MM.1S (cell line): ENCODE measurements around the gene CBFB.
"Not testable (repeated sequence)": the region's sequence is repeated elsewhere in the genome, so short reads cannot be mapped to it uniquely, and the experiment has no call there.

Experiments
- DNase-seq: peaks from one replicate; pipeline ENCODE4 v3.0.0-alpha.2; 2015
- H2AFZ ChIP-seq: fragments of 300-600 bp; sonication (generic); 2 replicates; pipeline ENCODE4 v1.6.0; 2016; ENCODE audit warnings: antibody characterized with exemption, low read length
- H3F3A ChIP-seq: fragments of 300-600 bp; sonication (generic); 2 replicates; pipeline ENCODE4 v1.6.1; 2016; ENCODE audit warnings: mild to moderate bottlenecking, antibody characterized with exemption, low read length, moderate library complexity, mixed read lengths; ENCODE audit not compliant: insufficient read depth
- H3K27ac ChIP-seq: fragments of 300-600 bp; sonication (generic); 2 replicates; pipeline ENCODE4 v1.5.1; 2016; ENCODE audit warnings: mild to moderate bottlenecking, low read length
- H3K27me3 ChIP-seq: fragments of 300-600 bp; sonication (generic); replicated peaks from 2 replicates; pipeline ENCODE4 v1.6.0; 2016; ENCODE audit warnings: low read length; ENCODE audit not compliant: insufficient read depth
- H3K36me3 ChIP-seq: fragments of 300-600 bp; sonication (generic); replicated peaks from 2 replicates; pipeline ENCODE4 v1.6.1; 2016; ENCODE audit warnings: mild to moderate bottlenecking, low read length, mixed read lengths; ENCODE audit not compliant: insufficient read depth
- H3K4me1 ChIP-seq: fragments of 300-600 bp; sonication (generic); 2 replicates; pipeline ENCODE4 v1.6.1; 2016; ENCODE audit warnings: low read length, mixed read lengths
- H3K4me2 ChIP-seq: fragments of 300-600 bp; sonication (generic); 2 replicates; pipeline ENCODE4 v1.6.0; 2016; ENCODE audit warnings: low read depth, low read length
- H3K4me3 ChIP-seq: fragments of 300-600 bp; sonication (generic); 2 replicates; pipeline ENCODE4 v1.5.1; 2016; ENCODE audit warnings: low read length, mixed read lengths
- H3K79me2 ChIP-seq: fragments of 300-600 bp; sonication (generic); 2 replicates; pipeline ENCODE4 v1.6.1; 2016; ENCODE audit warnings: mixed run types, low read length, mixed read lengths
- H3K9ac ChIP-seq: fragments of 300-600 bp; sonication (generic); 2 replicates; pipeline ENCODE4 v1.6.1; 2016; ENCODE audit warnings: low read length, mixed read lengths
- H3K9me2 ChIP-seq: fragments of 300-600 bp; sonication (generic); replicated peaks from 2 replicates; pipeline ENCODE4 v1.6.1; 2016; ENCODE audit warnings: mild to moderate bottlenecking, low read length, mixed read lengths; ENCODE audit not compliant: insufficient read depth
- H3K9me3 ChIP-seq: fragments of 300-600 bp; sonication (generic); replicated peaks from 2 replicates; pipeline ENCODE4 v1.6.1; 2016; ENCODE audit warnings: mild to moderate bottlenecking, low read length, mixed read lengths; ENCODE audit not compliant: insufficient read depth
- H4K20me1 ChIP-seq: fragments of 300-600 bp; sonication (generic); 2 replicates; pipeline ENCODE4 v1.6.1; 2016; ENCODE audit warnings: mild to moderate bottlenecking, low read length, moderate library complexity, mixed read lengths; ENCODE audit not compliant: insufficient read depth
- EZH2 ChIP-seq: fragments of 300-600 bp; sonication (generic); optimal IDR thresholded peaks from 2 replicates; pipeline ENCODE3; 2017; ENCODE audit warnings: low read depth, mild to moderate bottlenecking, antibody characterized with exemption, low read length, mixed read lengths
- EZH2phosphoT487 ChIP-seq: fragments of 300-600 bp; sonication (generic); IDR thresholded peaks from 2 replicates; pipeline ENCODE4 v1.6.1; 2018; ENCODE audit warnings: antibody characterized with exemption, low read length
- TF ChIP-seq, protein P1 (sequence below): fragments of 300-600 bp; sonication (generic); IDR thresholded peaks from 2 replicates; pipeline ENCODE4 v1.5.1; 2016; ENCODE audit warnings: antibody characterized with exemption, low read length, mixed read lengths

Gene CBFB

DNA sequence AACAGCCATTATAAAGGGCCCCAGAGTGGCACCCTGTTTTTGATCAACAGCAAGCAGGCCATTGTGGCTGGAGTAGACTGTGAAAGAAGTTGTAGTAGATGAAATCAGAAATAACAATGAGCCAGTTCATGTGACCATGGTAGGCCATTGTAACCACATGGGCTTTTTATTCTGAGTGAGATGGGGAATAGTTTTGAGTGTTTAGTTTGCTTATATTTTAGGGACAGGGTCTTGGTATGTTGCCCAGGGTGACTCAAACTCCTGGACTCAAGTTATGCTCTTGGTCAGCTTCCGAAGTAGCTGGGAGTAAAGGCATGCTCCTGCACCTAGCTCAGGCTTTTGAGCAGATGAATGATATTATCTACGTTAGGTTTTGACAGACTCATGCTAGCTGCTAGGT is 12.0 kb downstream of the CBFB start:
- H3K36me3 ChIP-seq, result peaks cover 3% of the 10 kb centered on the region; the same call in 1 of the 2 replicates
- no peaks in the 10 kb centered on the region for H3K9me2 ChIP-seq
- no peak overlapping the region for H3K4me2 ChIP-seq
- no peak overlapping the region for H3K9ac ChIP-seq
- TF ChIP-seq, protein P1, sequence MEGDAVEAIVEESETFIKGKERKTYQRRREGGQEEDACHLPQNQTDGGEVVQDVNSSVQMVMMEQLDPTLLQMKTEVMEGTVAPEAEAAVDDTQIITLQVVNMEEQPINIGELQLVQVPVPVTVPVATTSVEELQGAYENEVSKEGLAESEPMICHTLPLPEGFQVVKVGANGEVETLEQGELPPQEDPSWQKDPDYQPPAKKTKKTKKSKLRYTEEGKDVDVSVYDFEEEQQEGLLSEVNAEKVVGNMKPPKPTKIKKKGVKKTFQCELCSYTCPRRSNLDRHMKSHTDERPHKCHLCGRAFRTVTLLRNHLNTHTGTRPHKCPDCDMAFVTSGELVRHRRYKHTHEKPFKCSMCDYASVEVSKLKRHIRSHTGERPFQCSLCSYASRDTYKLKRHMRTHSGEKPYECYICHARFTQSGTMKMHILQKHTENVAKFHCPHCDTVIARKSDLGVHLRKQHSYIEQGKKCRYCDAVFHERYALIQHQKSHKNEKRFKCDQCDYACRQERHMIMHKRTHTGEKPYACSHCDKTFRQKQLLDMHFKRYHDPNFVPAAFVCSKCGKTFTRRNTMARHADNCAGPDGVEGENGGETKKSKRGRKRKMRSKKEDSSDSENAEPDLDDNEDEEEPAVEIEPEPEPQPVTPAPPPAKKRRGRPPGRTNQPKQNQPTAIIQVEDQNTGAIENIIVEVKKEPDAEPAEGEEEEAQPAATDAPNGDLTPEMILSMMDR, result no peak
- TF ChIP-seq EZH2phosphoT487, result no peak
- no peak for TF ChIP-seq EZH2
- no peak for DNase-seq
- H3K27me3 ChIP-seq, result no peaks in the 10 kb centered on the region
- no peak overlapping the region for H3K27ac ChIP-seq
- H3K4me3 ChIP-seq, result no peak overlapping the region
- no peaks in the 10 kb centered on the region for H3K4me1 ChIP-seq
- no peaks in the 10 kb centered on the region for H3K9me3 ChIP-seq
- peaks cover 5% of the 10 kb centered on the region; the same call in 1 of the 2 replicates for H4K20me1 ChIP-seq
- H3F3A ChIP-seq, result no peaks in the 10 kb centered on the region; the same call in 1 of the 2 replicates
- H3K79me2 ChIP-seq, result peaks cover 98% of the 10 kb centered on the region
- no peak overlapping the region for H2AFZ ChIP-seq

- not testable (repeated sequence) for DNase-seq, H3K27ac ChIP-seq, H3K27me3 ChIP-seq, H3K9me3 ChIP-seq, H3K9ac ChIP-seq, H3K9me2 ChIP-seq, H3K4me1 ChIP-seq, H3K4me3 ChIP-seq, H3F3A ChIP-seq, H3K4me2 ChIP-seq, H4K20me1 ChIP-seq, H2AFZ ChIP-seq, H3K36me3 ChIP-seq
- peaks cover 98% of the 10 kb centered on the region for H3K79me2 ChIP-seq
Measured at GRCh38 chr16:67041520-67041919, 12.6 kb downstream of the CBFB start.

DNA sequence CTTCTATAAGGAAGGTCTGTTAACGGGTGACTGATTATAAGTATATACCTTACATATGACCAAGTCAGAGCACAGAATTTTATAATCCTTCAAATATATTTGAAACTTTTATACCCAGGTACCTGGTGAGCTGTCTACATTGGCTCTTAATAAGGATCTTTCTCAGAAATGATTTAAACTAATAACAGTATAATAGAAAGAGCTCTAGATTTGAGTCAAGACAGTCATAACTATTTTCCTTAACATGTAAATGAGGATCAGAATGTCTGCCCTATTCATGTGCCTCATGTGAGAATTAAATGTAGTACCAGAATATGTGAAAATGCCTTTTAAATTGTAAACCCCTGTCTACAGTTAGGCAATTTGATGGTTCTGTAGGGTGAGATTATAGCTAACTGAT is 14.5 kb downstream of the CBFB start:
- H3K27me3 ChIP-seq, result no peaks in the 10 kb centered on the region
- H2AFZ ChIP-seq, result no peak overlapping the region
- H3K4me2 ChIP-seq, result no peak overlapping the region
- peaks cover 97% of the 10 kb centered on the region for H3K79me2 ChIP-seq
- no peaks in the 10 kb centered on the region for H3F3A ChIP-seq
- H3K9ac ChIP-seq, result no peak overlapping the region
- H3K27ac ChIP-seq, result no peak overlapping the region
- peaks cover 2% of the 10 kb centered on the region; the same call in 1 of the 2 replicates for H4K20me1 ChIP-seq
- no peaks in the 10 kb centered on the region for H3K4me1 ChIP-seq
- no peaks in the 10 kb centered on the region for H3K9me3 ChIP-seq
- TF ChIP-seq EZH2phosphoT487, result no peak
- TF ChIP-seq, protein P1, result no peak
- no peak for TF ChIP-seq EZH2
- DNase-seq, result no peak
- no peak overlapping the region for H3K4me3 ChIP-seq
- H3K36me3 ChIP-seq, result 0 out of 2 replicates have a peak, but pooled peaks cover 3% of the 10 kb centered on the region
- H3K9me2 ChIP-seq, result no peaks in the 10 kb centered on the region

GRCh38 chr16:67050796-67051195 is 21.8 kb downstream of the CBFB start:
- no peak overlapping the region for H2AFZ ChIP-seq
- TF ChIP-seq EZH2 (no peak), EZH2phosphoT487 (no peak)
- TF ChIP-seq, protein P1, result no peak

More at GRCh38 chr16:67050796-67051195, 21.8 kb downstream of the CBFB start:
- H3K27me3 ChIP-seq, result no peaks in the 10 kb centered on the region
- H3K9ac ChIP-seq, result no peak overlapping the region
- H3K4me1 ChIP-seq, result no peaks in the 10 kb centered on the region
- H3K79me2 ChIP-seq, result peaks cover 86% of the 10 kb centered on the region
- no peak for DNase-seq
- H3K27ac ChIP-seq, result no peak overlapping the region
- H3K9me3 ChIP-seq, result no peaks in the 10 kb centered on the region
- H4K20me1 ChIP-seq, result peaks cover 4% of the 10 kb centered on the region; the same call in 1 of the 2 replicates
- H3K4me3 ChIP-seq, result no peak overlapping the region
- H3K4me2 ChIP-seq, result no peak overlapping the region
- H3K9me2 ChIP-seq, result no peaks in the 10 kb centered on the region
- no peaks in the 10 kb centered on the region for H3K36me3 ChIP-seq
- no peaks in the 10 kb centered on the region for H3F3A ChIP-seq
